HG02840 (cell line): ENCODE measurements around the gene RAB1B.

Experiments
- ATAC-seq: cut with Tn5 transposase; IDR thresholded peaks from one replicate; pipeline ENCODE4 v1.9.1; 2021; ENCODE audit warnings: mild to moderate bottlenecking, moderate library complexity, moderate number of reproducible peaks; ENCODE audit not compliant: unreplicated experiment, low FRiP score

Gene RAB1B

DNA sequence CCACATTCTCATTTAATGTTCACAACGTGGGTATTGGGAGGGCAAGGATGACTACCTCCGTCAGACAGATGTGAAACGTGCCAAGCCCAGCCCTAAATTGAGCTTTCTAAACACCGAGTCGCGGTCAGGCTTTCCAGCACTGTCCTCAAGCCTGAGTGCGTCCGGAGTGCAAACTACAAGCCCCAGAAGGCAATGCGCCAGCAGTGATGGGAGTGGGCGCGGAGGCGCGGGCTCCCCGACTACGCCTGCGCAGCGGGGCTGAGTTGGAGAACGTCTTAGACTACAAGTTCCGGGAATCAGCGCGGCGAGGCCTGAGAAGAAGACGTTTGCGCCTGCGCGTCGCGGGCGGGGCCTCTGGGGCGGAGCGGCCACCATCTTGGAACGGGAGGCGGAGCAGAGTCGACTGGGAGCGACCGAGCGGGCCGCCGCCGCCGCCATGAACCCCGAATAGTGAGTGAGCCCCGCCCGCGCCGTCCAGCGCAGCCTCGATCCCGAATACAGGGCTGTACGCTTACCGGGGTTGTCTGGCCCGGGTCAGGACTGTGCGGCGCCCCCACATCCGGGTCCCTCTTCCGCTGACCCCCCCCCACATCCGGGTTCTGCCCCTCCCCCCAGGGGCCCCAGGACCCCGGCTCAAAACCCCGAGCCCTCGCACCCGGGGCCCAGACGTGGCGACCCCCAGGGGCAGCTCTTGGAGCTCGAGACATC lies at the start of gene RAB1B:
Gene RAB1B (plus strand): TSS at position 396 of the 708 bp plus-strand sequence. CDS start 41 bp downstream, at position 437.
- peak; percentile 85 for ATAC-seq

DNA sequence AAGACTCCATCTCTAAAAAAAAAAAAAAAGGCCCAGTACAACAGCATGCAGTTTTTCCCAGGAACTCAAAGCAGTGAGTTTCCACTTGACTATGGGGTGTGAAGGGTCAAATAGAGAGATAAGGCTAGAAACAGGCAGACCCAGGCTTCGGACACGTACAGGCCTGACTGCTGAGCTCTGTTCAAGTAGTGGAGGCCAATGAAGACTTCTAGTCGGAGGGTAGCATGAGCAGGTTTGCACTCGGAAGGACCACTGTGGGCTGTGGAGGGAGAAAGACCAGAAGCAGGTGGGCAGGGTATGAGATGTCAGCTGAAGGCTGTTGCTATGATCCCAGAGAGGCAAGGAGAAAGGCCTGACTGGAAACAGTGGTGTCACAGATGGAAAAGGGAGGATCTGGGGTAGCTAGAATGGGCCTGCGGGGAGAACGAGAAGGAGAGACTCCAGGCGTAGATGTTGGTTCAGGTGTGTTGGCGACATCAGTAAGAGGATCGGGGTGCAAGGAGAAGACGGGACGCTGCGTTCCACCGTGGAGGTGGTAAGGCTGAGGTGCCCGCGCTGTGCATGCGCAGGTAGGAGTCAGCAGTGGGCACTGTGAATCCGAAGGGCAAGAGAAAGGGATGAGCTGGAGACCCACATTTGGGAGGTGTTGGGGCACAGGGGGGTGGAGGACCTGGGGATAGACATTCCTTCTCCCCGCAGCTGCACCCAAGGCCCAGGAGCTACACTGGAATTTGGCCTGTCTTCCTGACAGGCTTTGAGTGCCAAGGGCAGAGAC lies 49.4 kb upstream of the RAB1B start:
- no peak for ATAC-seq

DNA sequence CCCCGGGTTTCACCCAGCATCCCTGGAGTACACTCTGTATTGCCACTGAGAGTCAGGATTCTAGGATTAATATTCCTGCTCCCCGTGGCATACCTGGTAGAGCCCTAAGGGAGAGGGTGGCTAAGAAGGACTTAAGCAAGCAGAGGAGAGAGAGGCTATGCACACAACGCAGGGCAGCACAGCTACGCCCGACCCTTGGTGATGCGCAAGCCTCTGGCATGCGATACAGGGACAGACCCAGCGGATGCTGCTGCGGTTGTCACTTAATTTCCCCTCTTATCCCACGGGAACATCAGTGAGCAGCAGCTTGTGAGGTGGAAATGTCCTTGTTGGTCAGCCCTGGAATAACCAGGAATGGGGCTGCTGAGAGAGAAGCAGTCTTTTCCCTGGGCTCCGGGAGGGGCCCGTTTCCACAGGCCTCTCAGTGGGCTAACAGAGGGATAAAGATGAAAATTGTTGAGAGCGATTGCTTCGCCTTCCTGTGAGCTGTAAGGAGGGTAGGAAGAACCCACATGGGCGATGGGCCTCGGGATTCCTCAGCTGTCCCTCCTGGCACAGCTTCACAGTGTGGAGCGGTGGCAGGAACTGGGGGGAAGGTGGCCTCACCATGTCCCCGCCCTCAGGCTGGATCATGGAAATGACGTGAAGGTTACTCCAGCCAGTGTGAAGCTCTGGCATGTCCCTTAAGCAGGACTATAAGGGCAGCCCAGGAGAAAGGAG lies 48.4 kb upstream of the RAB1B start:
- ATAC-seq, result no peak

DNA sequence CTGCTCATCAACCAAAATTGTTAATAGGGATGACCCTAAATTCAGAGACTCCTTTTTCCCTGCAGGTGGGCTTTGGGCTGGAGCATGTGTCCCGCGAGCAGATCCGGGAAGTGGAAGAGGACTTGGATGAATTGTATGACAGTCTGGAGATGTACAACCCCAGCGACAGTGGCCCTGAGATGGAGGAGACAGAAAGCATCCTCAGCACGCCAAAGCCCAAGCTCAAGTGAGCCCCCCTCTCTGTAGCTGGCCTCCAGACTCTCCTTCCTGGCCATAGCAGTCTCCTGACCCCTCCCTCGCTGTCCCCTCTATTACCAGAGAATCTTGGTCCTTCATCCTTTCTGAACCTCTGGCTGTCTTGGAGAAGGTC lies 47.9 kb upstream of the RAB1B start:
- no peak for ATAC-seq

DNA sequence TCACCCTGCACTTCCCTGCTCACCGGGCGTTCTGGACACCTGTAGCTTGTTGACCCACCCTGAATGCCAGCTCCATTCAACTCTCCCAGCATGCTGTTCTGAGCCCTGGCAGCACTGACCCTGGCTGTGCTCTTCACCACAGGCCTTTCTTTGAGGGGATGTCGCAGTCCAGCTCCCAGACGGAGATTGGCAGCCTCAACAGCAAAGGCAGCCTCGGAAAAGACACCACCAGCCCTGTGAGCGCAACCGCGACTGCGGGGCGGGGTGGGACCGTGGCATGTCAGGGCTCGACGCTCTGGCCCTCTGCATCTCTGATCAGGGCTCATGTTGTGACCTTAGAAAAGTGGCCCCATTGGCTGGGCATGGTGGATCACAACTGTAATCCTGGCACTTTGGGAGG lies 47.4 kb upstream of the RAB1B start:
- ATAC-seq, result no peak

DNA sequence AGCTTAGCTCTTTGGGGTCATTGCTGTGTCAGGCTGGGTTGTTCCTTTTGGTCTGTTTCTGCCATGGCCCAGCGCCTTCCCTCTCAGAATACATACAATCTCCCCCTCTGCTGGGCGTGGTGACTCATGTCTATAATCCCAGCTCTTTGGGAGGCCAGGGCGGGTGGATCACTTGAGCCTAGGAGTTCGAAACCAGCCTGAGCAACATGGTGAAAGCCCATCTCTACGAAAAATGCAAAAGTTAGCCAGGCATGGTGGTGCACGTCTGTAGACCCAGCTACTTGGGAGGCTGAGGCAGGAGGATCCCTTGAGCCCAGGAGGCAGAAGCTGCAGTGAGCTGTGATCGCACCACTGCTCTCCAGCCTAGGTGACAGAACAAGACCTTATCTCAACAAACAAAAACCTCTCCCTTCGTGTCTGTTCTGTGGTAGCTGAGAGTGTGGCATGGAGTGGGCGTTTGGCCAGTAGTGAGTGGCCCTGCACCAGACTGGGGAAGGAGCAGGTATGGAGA lies 46.7 kb upstream of the RAB1B start:
- no peak for ATAC-seq

DNA sequence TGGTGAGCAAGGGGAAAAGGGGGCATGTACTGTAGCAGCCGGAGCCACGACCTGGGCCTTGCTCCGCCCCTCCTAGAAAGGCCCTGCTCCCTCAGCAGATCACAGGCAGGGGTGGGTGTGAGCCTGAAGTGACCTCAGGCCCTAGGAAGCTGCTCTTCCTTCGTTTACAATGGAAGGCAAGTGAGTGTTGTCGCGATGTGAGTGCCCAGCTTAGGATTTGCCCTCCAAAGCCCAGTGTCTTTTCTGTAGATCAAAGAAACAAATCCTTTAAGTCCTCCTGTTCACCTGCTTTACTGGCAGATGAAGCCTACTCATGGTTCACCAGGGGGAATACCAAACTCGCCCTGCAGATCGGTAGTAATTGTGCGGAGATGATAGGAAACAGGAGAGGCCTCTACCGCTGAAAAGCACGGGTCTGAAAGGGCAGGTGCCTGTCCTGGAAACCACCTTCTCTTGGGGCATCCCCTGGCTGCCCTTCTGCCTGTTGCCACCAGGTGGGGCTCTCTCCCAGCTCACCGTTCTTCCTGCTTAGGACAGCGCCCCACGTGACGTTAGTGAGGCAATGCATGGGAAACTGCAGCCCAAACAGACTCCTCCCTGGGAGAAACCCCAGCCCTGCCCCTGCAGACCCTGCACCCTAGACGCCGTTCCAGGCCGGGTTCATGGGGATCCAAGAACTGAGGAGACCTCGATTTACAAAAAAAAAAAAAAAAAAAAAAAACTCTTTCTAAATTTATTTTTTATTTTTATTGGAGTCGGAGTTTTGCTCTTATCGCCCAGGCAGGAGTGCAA lies 45.9 kb upstream of the RAB1B start:
- peak; percentile 81 for ATAC-seq

DNA sequence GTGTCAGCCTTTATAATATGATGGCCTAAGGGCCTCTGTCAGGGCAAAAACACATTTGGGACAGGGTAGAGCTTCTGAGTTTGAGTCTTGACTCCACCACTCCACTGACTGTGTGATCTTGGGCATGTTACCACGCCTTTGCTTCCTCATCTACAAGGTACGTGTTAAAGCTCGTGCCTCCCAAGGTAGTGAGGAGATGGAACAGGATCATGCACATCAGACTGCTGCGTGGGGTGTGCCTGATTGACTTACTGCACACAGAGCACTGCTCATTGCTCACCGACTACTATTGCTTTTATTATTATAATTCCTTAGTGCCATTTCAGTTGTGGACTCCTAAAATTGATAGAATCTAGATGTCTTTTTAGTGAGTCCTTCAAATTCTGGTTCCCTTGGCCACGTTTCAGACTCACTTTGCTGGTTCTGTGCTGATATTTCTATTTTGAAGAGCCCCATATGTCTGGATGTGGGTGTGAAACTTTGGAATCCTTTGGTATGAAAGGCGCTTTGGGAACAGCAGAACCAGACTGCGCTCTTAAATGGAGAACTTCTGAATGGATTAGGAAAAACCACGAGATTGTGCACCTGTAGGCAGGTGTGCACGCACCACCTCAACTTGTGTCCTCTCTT lies 44.1 kb upstream of the RAB1B start:
- ATAC-seq, result no peak

DNA sequence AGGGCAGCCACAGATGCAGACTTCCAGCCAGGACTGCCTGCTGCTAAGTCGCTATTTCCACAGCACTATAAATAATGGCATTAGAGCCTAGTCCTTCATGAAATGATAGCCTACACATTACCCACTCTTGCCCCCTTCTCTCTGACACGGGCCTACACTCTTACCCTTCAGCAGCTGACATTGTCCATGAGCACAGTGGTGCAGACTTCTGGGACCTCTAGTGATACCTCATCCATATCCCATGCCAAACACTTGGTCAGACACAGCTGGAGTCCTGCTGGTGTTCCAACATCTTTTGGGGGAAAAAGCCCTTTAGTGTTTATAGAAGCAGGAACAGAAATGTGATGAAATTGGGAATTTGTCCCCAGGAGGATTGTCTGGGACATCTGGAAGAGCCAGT lies 43.4 kb upstream of the RAB1B start:
- no peak for ATAC-seq

DNA sequence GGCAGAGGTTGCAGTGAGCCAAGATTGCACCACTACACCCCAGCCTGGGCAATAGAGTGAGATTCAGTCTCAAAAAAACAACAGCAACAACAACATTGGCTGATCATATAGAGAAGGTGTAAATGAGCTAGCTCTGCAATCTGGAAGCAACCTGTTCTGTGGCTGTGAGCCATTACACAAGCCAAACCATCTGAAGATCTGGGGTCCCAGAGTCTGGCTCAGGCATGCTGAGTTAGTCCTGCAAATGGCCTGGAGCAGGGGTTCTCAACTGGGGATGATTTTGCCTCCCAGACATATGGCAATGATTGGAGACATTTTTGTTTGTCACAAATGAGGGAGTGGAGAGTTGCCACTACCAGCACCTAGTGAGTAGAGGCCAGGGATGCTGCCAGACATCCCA lies 42.3 kb upstream of the RAB1B start:
- ATAC-seq, result no peak

DNA sequence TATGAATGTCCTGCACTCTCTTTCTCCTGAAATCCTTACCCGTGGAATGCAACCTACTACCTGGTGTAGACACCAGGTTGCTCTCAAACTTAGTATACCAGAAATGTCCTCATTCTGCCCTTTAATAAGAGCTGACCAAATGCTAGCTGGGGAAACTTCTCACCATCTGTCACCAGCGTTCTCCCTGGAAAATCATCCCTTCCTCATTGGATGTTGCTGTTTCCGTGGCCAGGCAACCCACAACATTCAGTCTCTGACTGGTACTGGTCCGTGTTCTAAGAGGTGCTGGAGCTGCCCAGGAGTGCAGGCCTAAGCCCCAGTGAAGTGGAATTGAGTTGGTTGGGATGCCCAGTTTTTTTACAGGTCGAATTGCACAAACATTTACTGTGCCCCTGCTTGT lies 40.7 kb upstream of the RAB1B start:
- ATAC-seq, result no peak

DNA sequence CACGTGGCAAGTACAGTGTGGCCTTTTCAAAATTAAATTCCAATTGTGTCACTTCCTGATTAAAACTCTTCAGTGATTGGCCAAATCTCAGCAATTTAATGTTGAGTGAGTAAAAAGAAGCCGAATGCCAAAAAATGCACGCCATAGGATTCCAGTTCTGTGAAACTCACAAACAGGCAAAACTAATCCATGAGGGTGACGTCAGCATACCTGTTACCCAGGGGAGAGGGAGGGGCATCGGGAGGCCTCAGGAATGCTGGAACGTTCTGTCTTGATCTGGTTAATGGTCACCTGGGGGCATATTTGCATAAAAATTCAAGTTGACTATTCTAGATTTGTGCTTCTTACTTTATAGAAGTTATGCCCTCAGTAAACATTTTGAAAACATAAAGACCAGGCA lies 39.9 kb upstream of the RAB1B start:
- no peak for ATAC-seq

DNA sequence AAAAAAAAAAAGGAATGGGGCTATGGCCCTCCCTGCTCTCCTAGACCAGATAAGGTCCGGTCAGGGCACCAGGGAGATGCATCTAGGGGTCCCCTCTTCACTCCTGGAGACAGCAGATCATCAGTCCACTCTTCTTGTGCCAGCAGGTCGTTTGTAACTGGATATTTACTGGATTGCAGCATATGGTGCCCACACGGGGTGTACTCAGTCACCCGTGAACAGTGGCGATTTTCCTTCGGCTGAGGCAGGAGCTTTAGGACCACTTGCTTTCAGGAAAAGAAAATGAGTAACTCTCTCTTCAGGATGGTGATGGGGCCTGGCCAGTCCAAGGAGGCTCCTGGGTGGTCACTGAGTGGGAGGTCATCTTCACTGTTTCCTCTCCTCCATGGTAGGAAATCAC lies 38.3 kb upstream of the RAB1B start:
- no peak for ATAC-seq

DNA sequence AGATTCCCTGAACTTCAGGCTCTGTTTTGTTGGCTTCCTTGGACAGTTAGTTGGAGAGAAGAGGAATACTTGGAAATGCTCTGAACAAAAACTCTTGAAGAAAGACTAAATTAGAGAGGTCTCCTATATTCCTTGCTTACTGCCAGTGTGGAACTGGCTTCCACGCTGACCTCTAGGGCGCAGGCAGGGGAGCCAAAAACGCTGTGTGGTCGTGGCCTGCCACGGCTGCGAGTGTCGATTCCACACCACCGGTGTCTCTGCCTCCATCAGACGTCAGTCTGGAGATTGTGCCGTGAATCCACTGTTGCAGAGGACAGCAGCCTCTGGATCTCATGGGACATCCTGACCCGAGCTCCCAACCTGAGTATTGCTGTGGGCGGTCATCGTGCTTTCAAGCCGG lies 37.5 kb upstream of the RAB1B start:
- no peak for ATAC-seq

DNA sequence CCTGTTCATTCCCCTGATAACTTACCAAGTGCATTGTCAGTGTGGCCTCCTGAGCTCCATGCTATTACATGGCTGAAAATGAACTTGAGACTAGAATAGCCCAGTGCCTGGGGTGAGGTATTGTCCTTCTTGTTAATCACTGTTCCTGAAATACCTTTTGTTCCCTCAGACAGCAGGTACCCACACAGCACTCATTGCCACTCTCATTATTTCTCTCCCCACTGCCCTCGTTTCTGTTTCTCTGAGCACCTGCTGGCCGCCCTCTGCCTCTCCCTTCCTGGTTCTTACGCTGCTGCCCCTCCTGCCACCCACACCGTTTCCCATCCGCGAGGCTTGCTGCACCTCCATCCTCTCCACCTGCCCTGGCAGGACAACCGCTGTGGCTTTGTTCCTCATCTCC lies 36.9 kb upstream of the RAB1B start:
- ATAC-seq, result no peak

DNA sequence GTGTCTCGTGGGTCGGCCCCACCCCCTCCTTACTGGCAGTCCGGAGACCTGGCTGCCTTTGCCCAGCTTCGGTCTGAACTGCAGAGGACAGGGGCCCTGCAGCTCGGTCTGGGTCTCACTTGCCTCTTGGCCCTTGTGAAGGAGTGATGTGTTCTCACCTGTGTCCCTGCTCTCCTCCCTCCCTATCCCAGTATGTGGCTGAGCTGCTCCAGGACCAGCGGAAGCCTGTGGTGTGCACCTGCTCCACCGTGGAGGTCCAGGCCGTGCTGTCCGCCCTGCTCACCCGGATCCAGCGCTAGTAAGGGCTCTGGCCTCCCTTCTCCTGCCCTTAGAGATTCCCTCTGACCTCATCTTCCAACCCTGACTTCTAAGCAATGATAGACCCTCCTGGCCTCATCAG lies 35.7 kb upstream of the RAB1B start:
- no peak for ATAC-seq

DNA sequence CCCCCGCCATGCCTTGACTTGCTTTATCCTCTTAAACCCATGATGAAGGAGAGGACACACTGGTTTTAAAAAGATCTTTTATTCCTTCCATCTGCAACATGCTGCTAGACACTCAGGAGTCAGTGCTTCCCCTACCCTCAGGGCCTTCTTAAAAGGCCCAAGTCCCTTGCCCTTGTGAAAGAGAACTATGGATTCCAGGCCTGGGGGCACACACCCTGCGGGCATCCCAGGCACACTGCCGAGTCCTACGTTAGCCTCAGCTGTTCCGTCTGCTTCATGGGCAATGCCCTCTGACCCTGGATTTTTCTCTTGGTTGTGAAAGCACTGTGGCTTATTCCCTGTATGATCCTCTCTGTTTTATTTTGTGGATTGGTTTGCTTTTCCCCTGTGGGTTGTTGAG lies 35.1 kb upstream of the RAB1B start:
- ATAC-seq, result no peak

DNA sequence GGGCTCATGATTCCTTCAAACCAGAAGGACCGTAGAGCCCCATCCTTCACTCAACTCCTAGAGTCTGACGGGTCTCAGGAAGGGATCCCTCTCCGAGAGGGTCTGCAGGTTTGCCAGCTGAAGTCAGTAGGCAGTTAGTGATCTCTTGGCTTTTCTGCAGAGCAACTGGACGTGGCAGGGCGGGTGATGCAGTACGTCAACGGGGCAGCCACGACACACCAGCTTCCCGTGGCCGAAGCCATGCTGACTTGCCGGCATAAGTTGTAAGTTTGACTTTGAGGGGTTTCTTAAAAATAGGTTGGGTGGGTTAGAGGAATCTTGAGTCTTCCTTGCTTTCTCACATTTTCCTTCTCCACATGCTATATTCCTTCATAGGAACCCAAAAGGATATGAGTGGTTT lies 33.3 kb upstream of the RAB1B start:
- no peak for ATAC-seq

DNA sequence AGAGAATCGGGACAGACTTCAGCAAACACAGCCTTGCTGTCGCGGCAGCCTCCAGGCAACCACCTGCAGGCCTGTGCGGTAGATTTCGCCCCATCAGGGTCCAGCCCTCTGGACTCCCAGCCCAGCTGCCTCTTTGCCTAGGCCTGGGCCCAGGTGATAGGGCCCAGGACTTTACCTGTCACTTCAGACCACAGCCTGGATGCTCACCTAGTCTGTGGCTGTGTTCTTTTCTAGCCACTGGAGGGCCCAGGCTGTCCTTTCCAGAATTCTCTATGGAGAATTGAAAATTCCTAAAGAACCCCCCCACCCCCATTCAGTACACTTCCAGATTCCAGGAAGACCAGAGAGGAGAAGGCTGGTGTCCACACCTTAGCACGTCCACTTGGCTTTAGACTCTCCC lies 30.6 kb upstream of the RAB1B start:
- no peak for ATAC-seq

DNA sequence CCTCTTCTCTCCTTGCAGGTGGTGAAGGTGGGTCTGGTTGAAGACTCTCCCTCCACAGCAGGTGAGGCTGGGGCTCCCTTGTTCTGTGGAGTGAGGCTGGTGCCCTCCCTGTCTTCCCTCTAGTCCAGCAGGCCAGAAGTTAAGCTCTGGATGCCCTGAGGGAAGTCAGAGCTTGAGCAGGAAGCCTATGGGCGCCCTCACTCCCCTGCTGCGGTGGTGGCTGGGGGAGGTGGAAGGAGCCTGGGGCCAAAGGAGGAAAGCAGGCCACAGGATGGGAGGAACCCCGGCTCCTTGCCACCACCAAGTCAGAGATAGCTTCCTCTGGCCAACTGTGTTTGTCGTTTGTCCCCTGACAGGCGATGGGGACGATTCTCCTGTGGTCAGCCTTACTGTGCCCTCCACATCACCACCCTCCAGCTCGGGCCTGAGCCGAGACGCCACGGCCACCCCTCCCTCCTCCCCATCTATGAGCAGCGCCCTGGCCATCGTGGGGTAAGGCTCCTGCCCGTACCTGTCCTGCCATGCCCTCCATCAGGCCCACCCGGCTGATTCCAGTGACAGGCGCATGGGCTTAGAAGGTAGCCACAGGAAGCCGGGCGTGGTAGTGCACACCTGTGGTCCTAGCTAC lies 29.5 kb upstream of the RAB1B start:
- ATAC-seq, result no peak
